Measurements from ENCODE around the gene CHSY3.
"Not testable (repeated sequence)": the region's sequence is repeated elsewhere in the genome, so short reads cannot be mapped to it uniquely, and the experiment has no call there.

The CHSY3 gene

GRCh38 chr5:130171699-130172098 lies 267.4 kb downstream of the CHSY3 start:
- DNase-seq: no peak

- DNase-seq: no peak
These were observed 278.9 kb downstream of the CHSY3 start for GRCh38 chr5:130183115-130183514.

- no peak for DNase-seq
These were observed 285.7 kb downstream of the CHSY3 start for GRCh38 chr5:130189961-130190360.

- DNase-seq: no peak
These were observed 294.7 kb downstream of the CHSY3 start for GRCh38 chr5:130198927-130199326.

GRCh38 chr5:130206686-130207085 lies 302.4 kb downstream of the CHSY3 start:
- no peak for DNase-seq

- no peak for DNase-seq
These were observed 309.3 kb downstream of the CHSY3 start for GRCh38 chr5:130213607-130214006.

GRCh38 chr5:130216286-130216685 lies 312.0 kb downstream of the CHSY3 start:
- DNase-seq: no peak

GRCh38 chr5:130222573-130222972 lies 318.3 kb downstream of the CHSY3 start:
- no peak for DNase-seq

GRCh38 chr5:130226556-130226955 lies 322.3 kb downstream of the CHSY3 start:
- DNase-seq: not testable (repeated sequence)

- no peak for DNase-seq
These were observed 323.4 kb downstream of the CHSY3 start for GRCh38 chr5:130227699-130228098.

- DNase-seq: no peak
These were observed 327.5 kb downstream of the CHSY3 start for GRCh38 chr5:130231786-130232185.

- no peak for DNase-seq
These were observed 330.6 kb downstream of the CHSY3 start for GRCh38 chr5:130234816-130235215.
